CD1c-positive myeloid dendritic cell (primary cell): Measurements from ENCODE around the gene TMEM222.

Experiments
- DNase-seq: peaks from one replicate; pipeline ENCODE4 v3.0.0-alpha.2; 2016; ENCODE audit errors: extremely low spot score

TMEM222 gene

GRCh38 chr1:27359822-27360158 lies 37.8 kb downstream of the TMEM222 start:
- peak; percentile 31 for DNase-seq

GRCh38 chr1:27360159-27361043 lies 38.4 kb downstream of the TMEM222 start:
- peak; percentile 47 for DNase-seq

- no peak for DNase-seq
Observed at GRCh38 chr1:27361044-27361402, 39.1 kb downstream of the TMEM222 start.

- no peak for DNase-seq
Observed at GRCh38 chr1:27361553-27361952, 39.6 kb downstream of the TMEM222 start.

GRCh38 chr1:27363766-27364695 lies 42.1 kb downstream of the TMEM222 start:
- DNase-seq: no peak

GRCh38 chr1:27364696-27365371 lies 42.9 kb downstream of the TMEM222 start:
- no peak for DNase-seq

GRCh38 chr1:27365372-27366112 lies 43.6 kb downstream of the TMEM222 start:
- peak; percentile 88 for DNase-seq

- DNase-seq: peak; percentile 85
Observed at GRCh38 chr1:27366113-27366410, 44.1 kb downstream of the TMEM222 start.

- DNase-seq: peak; percentile 52
Observed at GRCh38 chr1:27366411-27367159, 44.6 kb downstream of the TMEM222 start, which contains the start of gene MAP3K6. MAP3K6 (minus strand) TSS chr1:27366961; CDS start chr1:27366597, 364 bp downstream.

GRCh38 chr1:27367160-27367650 lies 45.2 kb downstream of the TMEM222 start:
- no peak for DNase-seq

- DNase-seq: peak; percentile 15
Observed at GRCh38 chr1:27368869-27369582, 47.1 kb downstream of the TMEM222 start.

GRCh38 chr1:27372022-27372807 lies 50.3 kb downstream of the TMEM222 start:
- no peak for DNase-seq

- DNase-seq: no peak
Observed at GRCh38 chr1:27372808-27373690, 51.1 kb downstream of the TMEM222 start.

GRCh38 chr1:27374362-27375086 lies 52.6 kb downstream of the TMEM222 start, which contains the start of gene FCN3:
FCN3 (minus strand) TSS chr1:27374824; CDS start chr1:27374818, 6 bp downstream.
- DNase-seq: no peak

GRCh38 chr1:27377760-27378495 lies 56.0 kb downstream of the TMEM222 start:
- no peak for DNase-seq

- no peak for DNase-seq
Observed at GRCh38 chr1:27379564-27380122, 57.7 kb downstream of the TMEM222 start.
